ENCODE measurements around the gene FOSL2.

The FOSL2 gene

GRCh38 chr2:28401948-28402550, 9.4 kb downstream of the FOSL2 start:
- no peak overlapping the region for H3K4me3 ChIP-seq (replicated peaks; ENCODE audit: low read depth, low read length)
- no peak for DNase-seq (ENCODE audit: extremely low read depth, low read depth)
- no peak for TF ChIP-seq CTCF (IDR thresholded peaks at IDR 0.05; ENCODE audit: low read depth, low read length, missing control alignments)

GRCh38 chr2:28403370-28403956, 10.8 kb downstream of the FOSL2 start:
- TF ChIP-seq CTCF (IDR thresholded peaks at IDR 0.05; ENCODE audit: low read depth, low read length, missing control alignments): no peak
- no peak overlapping the region for H3K4me3 ChIP-seq (replicated peaks; ENCODE audit: low read depth, low read length)
- no peak for DNase-seq (ENCODE audit: extremely low read depth, low read depth)

GRCh38 chr2:28404086-28404485, 11.4 kb downstream of the FOSL2 start:
- no peak for DNase-seq (ENCODE audit: extremely low read depth, low read depth)
- H3K4me3 ChIP-seq (replicated peaks; ENCODE audit: low read depth, low read length): no peak overlapping the region
- no peak for TF ChIP-seq CTCF (IDR thresholded peaks at IDR 0.05; ENCODE audit: low read depth, low read length, missing control alignments)

GRCh38 chr2:28405537-28405936, 12.9 kb downstream of the FOSL2 start:
- H3K4me3 ChIP-seq (replicated peaks; ENCODE audit: low read depth, low read length): no peak overlapping the region
- no peak for DNase-seq (ENCODE audit: extremely low read depth, low read depth)
- TF ChIP-seq CTCF (IDR thresholded peaks at IDR 0.05; ENCODE audit: low read depth, low read length, missing control alignments): no peak

GRCh38 chr2:28406276-28407096, 13.8 kb downstream of the FOSL2 start:
- TF ChIP-seq CTCF (IDR thresholded peaks at IDR 0.05; ENCODE audit: low read depth, low read length, missing control alignments): no peak
- DNase-seq (ENCODE audit: extremely low read depth, low read depth): no peak
- H3K4me3 ChIP-seq (replicated peaks; ENCODE audit: low read depth, low read length): no peak overlapping the region

- TF ChIP-seq CTCF (IDR thresholded peaks at IDR 0.05; ENCODE audit: low read depth, low read length, missing control alignments): no peak
- H3K4me3 ChIP-seq (replicated peaks; ENCODE audit: low read depth, low read length): no peak overlapping the region
Observed at GRCh38 chr2:28407131-28407975, 14.7 kb downstream of the FOSL2 start.

More at GRCh38 chr2:28407131-28407975, 14.7 kb downstream of the FOSL2 start:
- DNase-seq (ENCODE audit: extremely low read depth, low read depth): no peak
